Measurements from ENCODE around the gene PSMD9. TPM values are rescaled to one million over a fixed set of nuclear protein-coding genes. Genes with fewer than 3 reads are reported as not detected.

Gene PSMD9
- total and polyA plus RNA-seq, 10 of the 15 experiments (the other 5 are each of a cell fraction or from before 2014, with no cell fraction given) = 14.6 to 152 (median 58.1) TPM

DNA sequence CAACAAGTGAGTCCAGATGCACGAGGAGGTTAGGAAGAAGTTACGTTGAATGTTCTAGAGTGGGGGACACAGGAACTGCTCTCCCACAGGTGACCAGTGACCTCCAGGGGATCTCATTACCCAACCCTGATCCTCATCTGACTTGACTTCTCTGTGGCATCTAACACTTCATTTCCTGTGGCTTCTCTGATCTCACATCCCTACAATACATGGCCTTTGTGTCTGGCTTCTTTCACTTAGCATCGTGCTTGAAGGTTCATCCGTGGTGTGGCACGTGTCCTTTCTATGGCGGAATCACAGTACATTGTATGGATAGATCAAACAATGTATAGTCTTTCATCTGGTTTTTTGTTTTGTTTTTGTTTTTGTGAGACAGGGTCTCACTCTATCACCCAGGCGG is 49.1 kb downstream of the PSMD9 start:
- H2AFZ ChIP-seq (ENCODE audit: control insufficient read depth, low read depth, low read length) = no peak overlapping the region
- H3K27ac ChIP-seq (ENCODE audit: control insufficient read depth, insufficient read depth) = no peak overlapping the region
- CTCF ChIA-PET = no interaction called here
- in situ Hi-C loops (cut with MboI) (no loop called here), intact Hi-C loops (cut with micrococcal nuclease; ENCODE audit: unreplicated experiment) (no loop called here)
- ATAC-seq = no peak
- no peaks in the 10 kb centered on the region for H3K36me3 ChIP-seq (ENCODE audit: control insufficient read depth in 2 of 2, insufficient read depth in 2 of 2, low read length in 1 of 2)
- no peak for DNase-seq (ENCODE audit: low read depth, low spot score)
- POLR2A ChIA-PET = no interaction called here
- H3K4me3 ChIP-seq = no peak overlapping the region
- H4K20me1 ChIP-seq (ENCODE audit: control insufficient read depth, insufficient read depth) = no peaks in the 10 kb centered on the region; the same call in 1 of the 2 replicates
- BruUV-seq (replicated peaks) = no TSS peak
- no peak for FAIRE-seq
- no peak overlapping the region for H3K9ac ChIP-seq (ENCODE audit: control insufficient read depth, insufficient read depth, low read length)
- WGBS (ENCODE audit: insufficient coverage, insufficient replicate concordance, low lambda C conversion rate, missing lambda C conversion rate) = 90% methylated on average over 7 of the region's 7 CpGs
- TF ChIP-seq EP300 (IDR thresholded peaks at IDR 0.05; ENCODE audit: borderline replicate concordance in 1 of 2, control insufficient read depth in 1 of 2, low read depth in 2 of 2, low read length in 2 of 2) = no peak
- TF ChIP-seq, protein P1, sequence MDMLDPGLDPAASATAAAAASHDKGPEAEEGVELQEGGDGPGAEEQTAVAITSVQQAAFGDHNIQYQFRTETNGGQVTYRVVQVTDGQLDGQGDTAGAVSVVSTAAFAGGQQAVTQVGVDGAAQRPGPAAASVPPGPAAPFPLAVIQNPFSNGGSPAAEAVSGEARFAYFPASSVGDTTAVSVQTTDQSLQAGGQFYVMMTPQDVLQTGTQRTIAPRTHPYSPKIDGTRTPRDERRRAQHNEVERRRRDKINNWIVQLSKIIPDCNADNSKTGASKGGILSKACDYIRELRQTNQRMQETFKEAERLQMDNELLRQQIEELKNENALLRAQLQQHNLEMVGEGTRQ (IDR thresholded peaks at IDR 0.05; ENCODE audit: borderline replicate concordance, low read depth, low read length) = no peak
- no peak for TF ChIP-seq NBN (IDR thresholded peaks at IDR 0.05)
- TF ChIP-seq NR2C2 (IDR thresholded peaks at IDR 0.05; ENCODE audit: borderline replicate concordance, control insufficient read depth, insufficient read length, low read depth) = no peak
- TF ChIP-seq SMAD5 (IDR thresholded peaks at IDR 0.05; ENCODE audit: low read depth) = no peak
- TF ChIP-seq, protein P2, sequence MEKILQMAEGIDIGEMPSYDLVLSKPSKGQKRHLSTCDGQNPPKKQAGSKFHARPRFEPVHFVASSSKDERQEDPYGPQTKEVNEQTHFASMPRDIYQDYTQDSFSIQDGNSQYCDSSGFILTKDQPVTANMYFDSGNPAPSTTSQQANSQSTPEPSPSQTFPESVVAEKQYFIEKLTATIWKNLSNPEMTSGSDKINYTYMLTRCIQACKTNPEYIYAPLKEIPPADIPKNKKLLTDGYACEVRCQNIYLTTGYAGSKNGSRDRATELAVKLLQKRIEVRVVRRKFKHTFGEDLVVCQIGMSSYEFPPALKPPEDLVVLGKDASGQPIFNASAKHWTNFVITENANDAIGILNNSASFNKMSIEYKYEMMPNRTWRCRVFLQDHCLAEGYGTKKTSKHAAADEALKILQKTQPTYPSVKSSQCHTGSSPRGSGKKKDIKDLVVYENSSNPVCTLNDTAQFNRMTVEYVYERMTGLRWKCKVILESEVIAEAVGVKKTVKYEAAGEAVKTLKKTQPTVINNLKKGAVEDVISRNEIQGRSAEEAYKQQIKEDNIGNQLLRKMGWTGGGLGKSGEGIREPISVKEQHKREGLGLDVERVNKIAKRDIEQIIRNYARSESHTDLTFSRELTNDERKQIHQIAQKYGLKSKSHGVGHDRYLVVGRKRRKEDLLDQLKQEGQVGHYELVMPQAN (conservative IDR thresholded peaks at IDR 0.05) = no peak
- TF ChIP-seq SMC3 (IDR thresholded peaks at IDR 0.05; ENCODE audit: borderline replicate concordance, low read length) = no peak
- TF ChIP-seq PML (IDR thresholded peaks at IDR 0.05; ENCODE audit: low read length) = no peak
- TF ChIP-seq CREB1 (IDR thresholded peaks at IDR 0.05; ENCODE audit: low read depth) = no peak
- TF ChIP-seq GATAD2B (conservative IDR thresholded peaks at IDR 0.05; ENCODE audit: low read depth) = no peak
- TF ChIP-seq POLR2A (IDR thresholded peaks at IDR 0.05; ENCODE audit: low read depth, low read length) = no peak
- no peak for TF ChIP-seq ASH2L (IDR thresholded peaks at IDR 0.05; ENCODE audit: borderline replicate concordance, low read depth)
- no peak for TF ChIP-seq NRF1 (conservative IDR thresholded peaks at IDR 0.05; ENCODE audit: low read depth, low read length)
- TF ChIP-seq YY1 (IDR thresholded peaks at IDR 0.05; ENCODE audit: low read depth, low read length) = no peak
- TF ChIP-seq, protein P3, sequence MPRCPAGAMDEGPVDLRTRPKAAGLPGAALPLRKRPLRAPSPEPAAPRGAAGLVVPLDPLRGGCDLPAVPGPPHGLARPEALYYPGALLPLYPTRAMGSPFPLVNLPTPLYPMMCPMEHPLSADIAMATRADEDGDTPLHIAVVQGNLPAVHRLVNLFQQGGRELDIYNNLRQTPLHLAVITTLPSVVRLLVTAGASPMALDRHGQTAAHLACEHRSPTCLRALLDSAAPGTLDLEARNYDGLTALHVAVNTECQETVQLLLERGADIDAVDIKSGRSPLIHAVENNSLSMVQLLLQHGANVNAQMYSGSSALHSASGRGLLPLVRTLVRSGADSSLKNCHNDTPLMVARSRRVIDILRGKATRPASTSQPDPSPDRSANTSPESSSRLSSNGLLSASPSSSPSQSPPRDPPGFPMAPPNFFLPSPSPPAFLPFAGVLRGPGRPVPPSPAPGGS (IDR thresholded peaks at IDR 0.05; ENCODE audit: borderline replicate concordance, insufficient read depth, low read depth, low read length, poor library complexity, severe bottlenecking) = no peak
- H3K4me2 ChIP-seq (ENCODE audit: control insufficient read depth, insufficient read depth) = no peak overlapping the region
- H3K4me1 ChIP-seq (ENCODE audit: control insufficient read depth, insufficient read depth, low read length) = peaks cover 4% of the 10 kb centered on the region; the same call in 1 of the 2 replicates
- H3K79me2 ChIP-seq (ENCODE audit: control insufficient read depth, insufficient read depth, low read length) = no peaks in the 10 kb centered on the region
- SMC1A ChIA-PET (ENCODE audit: uncharacterized antibody, unreplicated experiment) = no interaction called here
- no peaks in the 10 kb centered on the region; the same call in 2 of the 3 replicates for H3K9me3 ChIP-seq (replicated peaks; ENCODE audit: control insufficient read depth, insufficient read depth, low read length)
- no peaks in the 10 kb centered on the region for H3K27me3 ChIP-seq (replicated peaks in 1 of 2; ENCODE audit: control insufficient read depth in 2 of 2, insufficient read depth in 2 of 2, low read length in 1 of 2)
- RAD21 ChIA-PET (ENCODE audit: unreplicated experiment) = no interaction called here

Data from GM12878 (cell line).